ENCODE measurements around the gene COMTD1.
A peak's percentile ranks its signal among the peaks of the same experiment; 100 is the strongest.

COMTD1 gene

DNA sequence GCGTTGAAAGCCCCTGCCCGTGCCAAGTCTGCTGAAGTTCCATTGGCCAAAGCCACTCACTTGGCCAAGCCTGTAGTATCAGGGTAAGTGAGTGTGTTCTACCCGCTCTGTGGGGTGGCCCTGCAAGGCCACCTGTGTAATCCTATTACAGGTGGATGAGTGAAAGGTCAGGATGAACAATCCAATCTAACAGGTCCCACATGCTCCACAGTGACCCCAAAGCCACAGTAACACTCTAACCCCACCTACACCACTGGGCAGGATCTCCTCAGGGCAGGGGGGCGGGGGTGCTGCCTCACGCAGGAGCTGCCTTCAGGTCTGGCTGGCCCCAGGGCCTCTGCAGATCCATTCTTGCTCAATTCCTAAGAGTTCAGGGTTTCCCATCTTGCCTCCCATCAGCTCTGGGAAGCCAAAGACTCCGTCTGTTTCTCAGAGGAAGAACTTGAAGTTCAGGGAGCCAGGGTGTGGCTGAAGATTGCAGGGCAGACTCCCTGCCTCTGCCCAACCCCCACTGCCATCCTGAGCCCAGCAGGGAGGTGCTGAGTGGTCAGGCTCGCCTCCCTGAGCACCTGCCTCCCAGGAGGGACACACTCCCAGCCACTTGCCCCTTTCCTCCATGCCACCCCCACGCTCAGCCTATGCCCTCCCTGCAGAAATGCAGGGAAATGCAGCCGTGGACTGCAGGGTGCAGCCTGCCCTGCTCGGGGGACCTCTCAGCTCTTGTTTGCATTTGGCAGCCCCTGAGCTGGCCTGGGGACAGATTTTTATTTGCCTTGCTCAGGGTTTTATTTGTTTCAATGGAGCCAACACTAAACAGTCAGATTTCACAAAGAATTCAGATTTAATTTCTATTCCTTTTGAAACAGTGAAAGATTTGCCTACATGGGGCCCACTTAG is 9.8 kb upstream of the COMTD1 start:
- DNase-seq (ENCODE audit: low spot score), result no peak

DNA sequence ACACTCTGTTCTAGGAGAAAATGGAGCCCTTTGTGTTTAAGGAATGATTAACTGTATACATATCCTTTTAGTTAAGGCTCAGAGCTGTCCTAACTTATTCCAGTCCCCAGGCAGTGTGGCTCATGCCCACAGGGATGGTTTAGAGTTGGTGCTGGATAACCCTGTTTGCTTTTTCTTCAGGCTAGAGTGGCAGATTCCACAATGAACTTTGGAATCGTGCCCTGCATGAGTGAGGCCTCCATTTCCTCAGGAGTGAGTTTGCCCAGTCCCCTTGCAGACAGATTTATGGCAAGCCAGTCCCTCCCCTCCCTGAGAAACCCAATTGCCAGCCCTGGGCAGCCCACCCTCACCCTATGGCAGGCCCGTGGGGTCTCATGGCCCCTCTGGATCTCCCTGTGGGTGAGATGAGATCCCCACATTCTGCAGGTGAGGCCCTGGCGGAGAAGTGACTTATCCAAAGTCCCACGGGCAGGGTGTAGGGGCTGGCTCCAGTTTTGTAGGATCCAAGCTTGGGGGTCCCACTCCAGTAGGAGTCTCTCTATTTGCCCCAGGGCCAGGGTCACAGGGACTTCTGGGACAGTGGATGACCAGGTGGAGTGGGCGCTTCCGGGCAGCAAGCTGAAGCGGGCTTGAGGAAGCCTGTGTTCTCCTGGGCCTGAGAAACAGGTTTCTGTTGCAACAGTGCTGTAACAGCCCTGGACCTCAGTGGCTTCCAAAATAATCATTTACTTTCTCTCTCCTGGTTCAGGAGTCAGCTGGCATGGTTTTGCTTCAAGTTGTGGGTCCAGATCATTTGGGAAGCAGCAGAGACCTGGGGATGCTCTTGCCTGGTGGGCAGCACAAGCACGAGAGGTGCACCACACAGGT is 9.0 kb upstream of the COMTD1 start:
- DNase-seq (ENCODE audit: low spot score), result no peak

DNA sequence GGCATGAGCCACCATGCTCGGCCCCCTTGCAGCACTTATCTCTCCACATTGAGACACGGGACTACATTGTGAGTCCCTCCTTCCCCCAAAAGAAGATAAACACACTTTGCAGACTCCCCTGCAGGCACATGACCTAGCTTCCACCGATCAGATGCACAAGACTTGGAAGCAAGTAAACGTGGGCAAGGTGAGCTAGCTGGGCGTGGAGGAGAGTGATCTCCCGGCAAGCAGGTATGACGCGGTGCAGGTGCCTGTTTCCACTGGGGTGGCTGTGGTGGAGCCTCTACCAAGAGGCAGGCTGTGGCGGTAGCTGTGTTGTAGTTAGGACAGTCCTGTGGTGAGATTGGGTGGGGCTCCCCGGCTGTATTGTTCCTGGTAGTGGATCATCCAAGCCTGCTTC is 7.7 kb upstream of the COMTD1 start:
- DNase-seq (ENCODE audit: low spot score), result no peak

DNA sequence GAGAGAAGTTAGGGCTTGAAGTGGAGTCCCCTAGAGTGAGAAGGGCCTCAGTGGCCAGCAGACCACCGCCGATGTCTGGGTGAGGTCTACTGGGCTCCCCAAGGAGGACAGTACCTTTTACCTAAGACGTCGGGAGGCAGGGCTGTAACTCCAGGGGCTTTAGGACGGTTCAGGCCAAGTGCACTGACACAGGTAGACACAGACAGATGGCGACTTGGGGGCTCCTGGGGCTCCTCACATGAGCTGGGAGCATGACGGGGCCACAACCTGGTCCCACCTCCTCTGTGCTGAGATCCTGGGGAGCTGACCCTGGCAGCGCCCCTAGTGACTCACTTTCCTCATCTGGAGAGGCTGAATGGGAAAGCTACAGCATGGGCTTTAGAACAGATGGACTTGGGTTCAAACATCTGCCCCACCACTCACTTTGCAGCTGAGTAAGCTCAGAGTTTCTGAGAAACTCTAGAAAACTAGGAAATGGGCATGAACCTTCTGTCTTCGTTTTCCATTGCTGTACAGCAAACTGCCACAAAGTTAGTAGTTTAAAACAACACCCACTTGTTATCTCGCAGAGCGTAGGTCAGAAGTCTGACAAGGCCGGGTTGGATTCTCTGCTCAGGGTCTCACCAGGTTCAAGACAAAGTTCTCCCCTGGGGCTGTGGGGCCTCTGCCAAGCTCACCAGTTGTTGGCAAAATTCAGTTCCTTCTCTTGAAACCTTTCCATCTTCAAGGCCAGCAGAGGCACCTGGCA is 4.7 kb upstream of the COMTD1 start:
- no peak for DNase-seq (ENCODE audit: low spot score)

DNA sequence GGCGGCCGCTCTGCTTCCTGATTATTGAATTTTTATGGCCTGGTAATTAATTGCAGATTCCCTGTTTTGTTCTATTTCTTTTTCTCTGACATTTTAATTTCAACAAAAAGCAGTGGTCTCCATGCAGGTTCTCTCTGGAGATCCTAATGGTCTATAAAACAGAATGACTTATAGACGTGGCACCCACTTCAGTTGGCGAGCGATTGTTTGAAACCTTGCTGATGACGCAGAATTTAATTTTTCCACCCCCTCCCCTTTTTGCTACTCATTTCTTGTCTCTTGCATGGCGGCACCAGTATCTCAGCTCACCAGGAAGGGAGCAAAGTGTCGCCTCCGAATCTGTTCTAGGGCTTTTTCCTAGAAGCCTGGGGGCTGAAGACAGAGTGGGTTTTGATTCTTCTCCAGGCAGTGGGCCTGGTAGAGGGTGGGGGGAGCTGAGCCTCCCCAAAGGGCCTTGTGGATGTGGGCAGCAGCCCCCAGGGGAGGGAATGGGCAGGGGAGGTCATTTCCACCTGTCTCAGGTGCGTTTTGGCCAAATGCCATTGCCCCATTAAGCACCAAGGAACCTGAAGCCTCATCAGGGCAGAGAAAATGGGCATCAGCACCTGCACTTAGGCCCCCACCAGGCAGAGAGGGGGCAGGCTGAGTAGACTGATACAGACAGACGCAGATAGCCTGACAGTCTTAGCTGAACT is 3.5 kb upstream of the COMTD1 start:
- DNase-seq (ENCODE audit: low spot score), result no peak

DNA sequence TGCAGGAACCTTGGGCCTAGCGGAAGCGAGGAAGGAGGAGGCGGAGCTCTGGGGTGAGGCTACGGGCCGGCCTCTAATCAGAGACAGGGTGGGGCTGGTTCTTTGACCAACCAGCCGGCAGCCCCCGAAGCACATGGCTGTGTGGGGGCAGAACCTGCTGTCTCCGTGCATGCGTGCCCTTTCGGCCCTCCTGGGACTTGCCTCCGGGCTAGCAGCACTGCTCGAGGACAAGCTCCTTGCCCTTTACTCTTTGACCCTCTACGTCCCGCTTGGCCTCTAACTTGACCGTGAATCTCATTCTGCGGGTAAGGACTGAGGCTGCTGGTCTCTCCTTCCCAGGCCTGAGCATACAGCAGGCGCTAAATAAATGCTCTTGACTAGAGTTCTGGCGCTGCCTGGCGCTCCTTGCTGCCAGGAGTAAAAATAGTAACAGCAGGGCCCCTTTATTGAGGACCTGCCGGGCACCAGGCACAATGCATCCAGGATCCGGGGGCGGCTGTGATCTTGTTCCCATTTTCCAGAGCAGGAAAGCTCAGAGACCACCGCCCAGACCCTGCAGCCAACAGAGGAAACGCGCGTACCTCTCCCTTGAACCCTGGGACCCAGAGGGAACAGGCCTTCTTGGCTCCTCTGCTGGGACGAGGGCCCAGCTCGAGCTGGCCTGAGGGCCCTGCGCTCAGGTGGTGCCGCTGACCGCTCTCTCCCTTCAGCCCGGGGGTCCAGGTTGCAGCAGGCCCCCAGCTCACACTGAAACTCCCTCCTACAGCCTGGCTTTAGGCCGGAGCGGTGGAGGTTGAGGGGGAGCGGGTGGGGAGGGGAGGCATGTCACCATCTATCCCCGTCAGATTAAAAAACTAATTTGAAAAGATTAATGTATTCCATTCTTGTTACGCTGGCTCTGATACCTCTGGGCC is 2.7 kb upstream of the COMTD1 start:
- no peak for DNase-seq (ENCODE audit: low spot score)

DNA sequence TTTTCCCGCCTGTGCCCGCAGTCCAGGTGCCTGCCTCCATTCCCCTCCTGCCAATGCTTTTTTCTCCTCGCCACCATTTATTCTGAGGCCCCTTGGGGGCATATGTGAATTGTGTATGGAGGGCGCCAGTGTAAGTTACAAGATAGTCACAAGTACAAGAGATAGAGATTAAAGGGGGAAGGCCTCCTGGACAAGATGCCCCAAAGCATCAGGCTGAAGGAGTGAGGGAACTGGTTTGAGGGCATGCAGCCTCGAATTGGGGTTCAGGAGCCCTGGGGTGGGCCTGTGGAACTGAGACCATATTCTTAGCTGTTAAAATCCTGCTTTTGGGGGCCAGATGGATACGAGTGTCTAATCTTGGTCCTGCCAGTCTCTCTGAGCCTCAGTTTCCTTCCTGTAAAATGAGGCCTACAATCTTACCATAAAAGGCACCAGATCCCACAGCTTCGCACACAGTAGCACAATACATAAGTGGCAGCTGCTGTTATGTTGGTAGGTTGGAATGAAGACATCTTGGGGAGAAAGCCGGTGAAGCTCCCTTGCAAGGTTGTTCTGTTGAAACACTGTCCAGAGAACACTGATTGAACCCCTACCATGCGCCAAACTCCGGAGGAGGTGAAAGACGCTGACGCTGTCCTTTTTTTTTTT is 545 bp upstream of the COMTD1 start:
- DNase-seq (ENCODE audit: low spot score), result no peak

DNA sequence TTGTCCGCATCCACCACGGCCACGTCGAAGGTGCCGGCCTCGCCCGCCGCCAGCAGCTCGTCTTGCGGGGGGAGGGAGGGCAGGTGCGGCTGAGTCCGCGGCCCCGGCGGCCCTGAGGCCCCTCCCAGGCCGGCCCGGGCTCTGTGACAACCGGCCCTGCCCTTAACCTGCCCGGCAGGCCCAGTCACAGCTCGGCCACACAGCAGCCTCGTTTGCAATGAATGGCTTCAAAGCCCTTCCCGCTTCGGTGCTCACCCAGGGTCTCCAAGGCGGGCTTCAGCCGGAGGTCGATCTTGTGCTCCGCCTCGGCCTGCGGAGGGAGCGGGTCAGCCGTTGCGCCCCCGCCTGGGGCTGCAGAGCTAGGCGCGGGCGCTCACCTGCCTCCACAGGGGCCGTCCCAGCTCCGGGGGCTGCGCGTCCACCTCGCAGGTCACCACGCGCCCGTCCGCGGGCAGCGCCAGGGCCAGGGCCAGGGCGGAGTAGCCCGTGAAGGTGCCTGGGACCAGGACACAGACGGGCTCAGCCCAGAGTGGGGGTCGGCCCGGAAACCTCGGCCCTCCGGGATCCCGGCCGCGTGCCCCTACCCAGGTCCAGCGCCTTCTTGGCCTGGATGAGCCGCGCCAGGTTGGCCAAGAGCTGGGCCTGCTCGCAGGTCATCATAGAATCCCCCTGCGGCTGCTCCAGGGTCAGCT is 928 bp downstream of the COMTD1 start:
- no peak for DNase-seq (ENCODE audit: low spot score)

DNA sequence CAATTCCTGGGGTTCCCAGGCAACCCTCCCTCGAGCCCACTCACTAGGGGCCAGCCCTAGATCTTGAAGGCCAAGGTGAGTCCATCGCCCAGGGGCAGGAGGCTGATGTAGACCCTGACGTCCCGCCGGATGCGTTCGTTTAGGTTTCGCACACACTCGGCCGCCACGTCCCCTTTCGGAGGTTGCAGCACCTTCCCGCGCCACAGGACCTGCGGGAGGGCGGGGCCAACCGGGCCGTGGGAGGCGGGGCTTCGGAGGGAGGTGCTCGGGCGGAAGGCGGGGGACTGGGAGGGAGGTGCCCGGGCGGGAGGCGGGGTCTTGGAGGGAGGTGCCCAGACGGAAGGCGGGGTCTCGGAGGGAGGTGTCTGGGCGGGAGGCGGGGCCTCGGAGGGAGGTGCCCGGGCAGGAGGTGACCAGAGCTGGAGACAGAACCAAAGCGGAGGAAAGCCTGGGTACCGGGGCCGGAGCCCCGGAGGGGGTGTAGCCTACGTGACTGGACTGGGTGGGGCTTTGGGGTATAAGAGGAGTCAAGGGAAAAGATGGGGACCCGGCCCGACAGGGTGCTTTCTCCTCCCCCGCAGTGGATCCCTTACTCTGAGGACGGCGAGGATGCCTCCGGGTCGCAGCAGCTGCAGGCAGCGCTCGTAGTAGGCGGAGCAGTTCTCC is 1.6 kb downstream of the COMTD1 start:
- peak; percentile 98 for DNase-seq (ENCODE audit: low spot score)

DNA sequence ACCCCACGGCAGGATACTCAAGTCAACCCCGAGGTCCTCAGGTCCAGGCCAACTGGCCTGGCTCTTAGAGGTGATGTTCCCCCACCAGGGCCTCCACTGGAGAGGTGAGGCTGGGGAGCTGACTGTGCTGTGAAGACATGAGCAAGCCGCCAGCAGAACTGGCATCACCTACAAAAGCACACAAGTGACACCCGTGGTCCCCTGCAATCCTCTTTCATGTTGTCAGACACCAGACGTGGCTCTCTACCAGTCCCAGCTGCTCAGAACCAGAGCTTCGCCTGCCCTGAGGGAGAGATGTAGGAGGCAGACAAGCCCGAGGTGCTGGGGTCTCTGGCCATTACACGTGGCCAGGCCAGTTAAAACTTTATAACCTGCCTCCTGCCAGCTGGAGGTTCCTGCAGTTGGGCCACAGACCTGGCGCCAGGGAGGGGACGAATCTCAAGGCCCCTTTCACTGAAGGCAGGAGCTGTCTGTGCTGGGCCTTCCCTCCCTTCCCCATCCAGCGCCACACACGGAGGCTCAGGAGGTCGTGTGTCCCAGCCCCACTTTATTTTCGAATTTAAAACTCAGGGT is 2.2 kb downstream of the COMTD1 start:
- no peak for DNase-seq (ENCODE audit: low spot score)

DNA sequence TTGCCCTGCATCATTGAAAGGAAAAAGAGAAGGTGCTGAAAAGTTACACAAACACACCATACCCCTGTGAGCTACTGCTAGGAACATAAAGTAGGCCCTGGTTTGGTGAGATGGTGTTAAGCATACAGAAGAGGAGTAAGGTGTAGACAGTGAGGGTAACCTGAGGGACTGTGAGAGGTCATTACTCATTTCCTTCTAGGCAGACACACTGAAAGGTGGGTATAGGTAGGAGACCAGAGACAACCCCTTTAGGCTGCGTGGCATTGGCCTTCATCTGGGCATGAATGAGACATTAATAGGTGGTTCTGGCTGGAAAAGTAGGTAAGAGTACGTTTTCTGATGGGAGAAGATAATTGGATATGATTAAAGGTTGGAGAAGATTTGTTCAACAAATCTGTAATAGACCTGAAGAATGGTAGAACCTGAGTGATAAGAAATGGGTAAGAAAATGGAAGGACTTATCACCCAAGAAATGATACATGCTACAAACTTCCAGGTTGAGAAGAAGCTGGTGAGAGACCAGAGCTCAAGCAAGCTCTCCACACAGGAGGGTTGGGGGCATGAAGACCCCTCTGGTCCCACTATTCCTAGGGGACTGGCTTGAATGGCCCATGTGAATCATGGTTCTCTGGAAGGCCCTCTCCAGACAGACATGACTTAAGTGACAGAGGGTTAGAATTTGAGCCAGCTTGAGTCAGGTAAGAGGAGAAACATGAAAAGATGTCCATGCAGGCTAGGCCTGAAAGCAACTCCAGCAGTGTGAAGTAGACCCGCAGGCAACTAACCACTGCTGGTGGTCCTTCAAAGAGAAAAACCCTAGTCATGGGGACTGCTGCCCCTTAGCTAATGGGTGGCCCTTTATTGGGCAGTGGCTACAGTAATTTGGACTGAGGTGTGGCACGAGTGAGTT is 3.8 kb downstream of the COMTD1 start:
- DNase-seq (ENCODE audit: low spot score), result no peak

DNA sequence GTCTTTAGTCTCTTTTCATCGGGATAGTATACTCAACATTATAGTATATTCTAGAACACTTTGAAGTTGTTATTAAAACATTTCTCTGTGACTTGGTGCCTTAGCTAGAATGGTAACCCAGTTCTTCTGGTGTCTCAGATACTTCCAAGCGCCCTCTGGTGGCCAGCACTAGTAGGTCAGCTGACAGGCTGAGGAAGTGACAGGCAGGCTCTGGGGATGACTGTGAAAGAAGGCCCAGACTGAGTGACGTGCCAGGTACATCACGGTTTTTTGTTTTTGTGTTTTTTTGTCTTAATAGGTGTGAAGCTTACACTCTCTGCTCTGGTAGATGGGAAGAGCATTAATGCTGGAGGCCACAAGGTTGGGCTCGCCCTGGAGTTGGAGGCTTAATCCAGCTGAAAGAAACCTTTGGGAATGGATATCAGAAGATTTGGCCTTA is 5.1 kb downstream of the COMTD1 start:
- DNase-seq (ENCODE audit: low spot score), result peak; percentile 92

DNA sequence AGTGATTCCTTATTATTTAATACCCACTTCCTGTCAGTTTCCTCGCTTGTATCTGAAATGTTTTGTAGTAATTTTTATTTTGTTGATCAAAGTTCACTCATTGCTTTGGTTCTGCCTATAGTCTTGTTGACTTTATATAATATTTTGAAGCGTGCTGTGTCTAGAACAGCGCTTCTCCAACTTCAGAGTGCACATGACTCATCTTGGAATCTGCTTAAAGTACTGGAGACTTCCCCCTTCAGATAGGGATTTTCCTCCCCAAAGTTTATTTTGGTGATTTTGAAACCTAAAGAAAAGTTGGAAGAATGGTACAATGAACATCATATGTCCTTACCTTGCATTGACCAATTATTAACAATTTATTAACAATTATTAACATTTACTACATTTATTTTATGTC is 5.8 kb downstream of the COMTD1 start:
- DNase-seq (ENCODE audit: low spot score), result no peak

DNA sequence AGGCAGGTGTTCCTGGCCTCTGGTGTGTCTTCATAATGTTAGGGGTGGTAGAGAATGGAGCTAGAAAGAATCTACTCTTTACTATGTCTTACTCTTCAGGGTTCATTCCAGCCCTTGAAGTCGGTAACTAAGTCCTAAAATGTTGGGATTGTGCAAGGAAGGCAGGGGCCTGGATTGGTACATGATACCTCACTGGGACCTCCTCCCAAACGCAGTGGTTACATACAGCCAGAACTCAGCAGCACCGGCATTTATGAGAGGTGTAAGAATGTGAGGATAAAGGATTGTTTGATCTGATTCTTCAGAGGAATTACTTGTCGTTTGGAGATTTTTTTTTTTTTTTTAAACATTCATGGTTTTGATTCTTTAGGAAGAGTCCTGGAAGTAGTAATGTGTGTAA is 6.9 kb downstream of the COMTD1 start:
- DNase-seq (ENCODE audit: low spot score), result no peak

DNA sequence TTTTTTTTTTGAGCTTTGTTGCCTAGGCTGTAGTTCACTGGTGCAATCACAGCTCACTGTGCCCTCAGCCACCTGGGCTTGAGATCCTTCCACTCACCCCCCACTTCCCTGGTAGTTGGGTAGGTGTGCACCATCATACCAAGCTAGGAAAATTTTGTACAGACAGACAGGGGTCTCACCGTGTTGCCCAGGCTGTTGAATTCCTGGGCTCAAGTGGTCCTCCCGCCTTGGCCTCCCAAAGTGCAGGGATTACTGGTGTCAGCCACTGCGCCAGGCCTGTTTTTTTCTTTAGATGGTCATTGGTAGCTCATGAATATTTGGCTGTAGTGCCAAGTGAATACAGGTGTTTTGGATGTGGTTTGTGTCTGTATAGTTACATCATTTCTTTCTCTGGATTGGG is 7.5 kb downstream of the COMTD1 start:
- no peak for DNase-seq (ENCODE audit: low spot score)

DNA sequence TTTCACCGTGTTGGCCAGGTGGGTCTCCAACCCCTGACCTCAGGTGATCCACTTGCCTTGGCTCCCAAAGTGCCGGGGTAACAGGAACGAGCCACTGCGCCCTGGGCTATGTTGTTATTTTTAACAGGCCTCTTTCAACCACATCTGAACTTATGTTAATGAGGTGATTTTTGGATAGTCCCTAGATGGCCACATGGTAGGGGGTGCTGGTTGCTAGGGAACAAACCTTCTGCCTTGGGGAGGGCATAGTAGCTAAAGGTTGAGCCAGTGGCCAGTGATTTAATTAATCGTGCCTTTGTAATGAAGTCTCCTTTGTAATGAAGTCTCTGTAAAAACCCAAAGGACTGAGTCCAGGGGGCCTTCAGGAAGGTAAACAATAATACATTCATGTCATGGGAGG is 9.1 kb downstream of the COMTD1 start:
- no peak for DNase-seq (ENCODE audit: low spot score)

DNA sequence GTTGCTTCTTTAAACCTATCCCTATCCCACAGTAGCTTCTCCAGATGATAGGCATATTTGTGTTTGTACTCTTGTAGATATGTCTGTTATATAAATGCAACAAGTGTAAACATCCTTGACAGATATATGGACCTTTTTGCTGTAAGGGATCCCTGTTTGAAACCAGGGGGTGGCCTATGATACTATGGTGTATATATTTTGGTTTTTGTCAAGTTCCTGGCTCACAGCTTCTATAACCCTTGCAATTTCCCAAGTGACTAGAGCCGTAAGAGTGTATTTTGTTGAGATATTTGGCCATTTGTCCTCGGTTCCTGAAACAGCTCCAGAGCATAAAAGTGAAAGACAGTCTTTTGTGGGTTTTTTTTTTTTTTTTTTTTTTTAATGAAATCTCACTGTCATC is 9.7 kb downstream of the COMTD1 start:
- DNase-seq (ENCODE audit: low spot score), result no peak

DNA sequence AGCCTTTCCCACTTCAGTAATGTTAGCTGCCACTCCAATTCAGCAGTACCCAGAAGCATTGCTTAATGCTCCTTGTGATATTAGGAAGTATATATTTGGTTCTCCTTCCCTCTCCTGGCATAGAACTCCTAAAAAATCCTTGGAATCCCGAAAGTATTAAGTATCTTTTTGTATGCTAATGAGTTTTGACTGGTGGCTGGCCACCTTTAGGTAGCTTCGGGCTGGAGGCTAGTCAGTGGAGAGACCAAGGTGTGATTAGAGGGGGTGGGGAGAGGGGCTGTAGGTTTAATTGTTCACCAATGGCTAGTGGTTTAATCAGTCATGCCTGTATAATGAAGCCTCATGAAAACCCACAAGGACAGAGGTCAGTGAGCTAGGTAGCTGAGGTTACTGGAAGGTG is 12.2 kb downstream of the COMTD1 start:
- no peak for DNase-seq (ENCODE audit: low spot score)
